ENCODE data around the gene SENP1. TPM values are rescaled to one million over a fixed set of nuclear protein-coding genes. Genes with fewer than 3 reads are reported as not detected.

Gene SENP1
- total and polyA plus RNA-seq, 4 donors = 3.5 to 30.8 (median 12.9) TPM

DNA sequence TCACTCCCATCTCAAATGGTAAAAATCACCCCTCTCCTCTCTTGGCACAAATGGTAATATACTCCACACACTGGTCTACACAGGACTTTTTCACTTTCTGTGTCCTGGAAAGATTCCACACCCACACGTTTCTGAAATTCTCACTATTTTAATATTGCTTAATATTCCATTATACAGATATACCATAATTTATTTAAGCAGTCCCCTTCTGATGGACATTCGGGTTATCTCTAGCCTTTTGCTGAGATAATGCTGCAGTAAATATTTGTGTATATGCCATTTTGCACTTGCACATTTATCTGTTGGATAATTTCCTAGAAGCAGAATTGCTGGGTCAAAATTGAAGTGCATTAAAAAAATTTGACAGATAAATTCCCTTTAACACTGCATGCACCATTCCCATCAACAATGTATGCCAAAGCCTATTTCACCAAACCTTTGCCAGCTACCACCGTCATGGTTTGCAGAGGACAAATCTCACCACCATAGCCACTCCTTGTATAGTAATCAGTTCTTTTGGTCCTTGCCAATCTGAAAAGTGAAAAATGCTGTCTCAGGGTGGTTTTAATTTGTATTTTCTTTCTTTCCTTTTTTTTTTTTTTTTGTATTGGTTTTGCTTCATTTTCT is 86.1 kb downstream of the SENP1 start:
- peaks cover 0 to 23% (median 6%) of the 10 kb centered on the region in 5 donors for H3K4me1 ChIP-seq (ENCODE audit: control insufficient read depth in 5 of 5, insufficient read depth in 5 of 5, low read length in 5 of 5)
- H3K9ac ChIP-seq (ENCODE audit: insufficient read depth in 1 of 2, low read length in 2 of 2) = no peak overlapping the region
- 68 to 71% methylated on average over 3 of the region's 3 CpGs for WGBS, 2 donors
- DNase-seq (no peak), ATAC-seq (ENCODE audit: insufficient read depth, low FRiP score) (no peak)
- TF ChIP-seq, protein P1, sequence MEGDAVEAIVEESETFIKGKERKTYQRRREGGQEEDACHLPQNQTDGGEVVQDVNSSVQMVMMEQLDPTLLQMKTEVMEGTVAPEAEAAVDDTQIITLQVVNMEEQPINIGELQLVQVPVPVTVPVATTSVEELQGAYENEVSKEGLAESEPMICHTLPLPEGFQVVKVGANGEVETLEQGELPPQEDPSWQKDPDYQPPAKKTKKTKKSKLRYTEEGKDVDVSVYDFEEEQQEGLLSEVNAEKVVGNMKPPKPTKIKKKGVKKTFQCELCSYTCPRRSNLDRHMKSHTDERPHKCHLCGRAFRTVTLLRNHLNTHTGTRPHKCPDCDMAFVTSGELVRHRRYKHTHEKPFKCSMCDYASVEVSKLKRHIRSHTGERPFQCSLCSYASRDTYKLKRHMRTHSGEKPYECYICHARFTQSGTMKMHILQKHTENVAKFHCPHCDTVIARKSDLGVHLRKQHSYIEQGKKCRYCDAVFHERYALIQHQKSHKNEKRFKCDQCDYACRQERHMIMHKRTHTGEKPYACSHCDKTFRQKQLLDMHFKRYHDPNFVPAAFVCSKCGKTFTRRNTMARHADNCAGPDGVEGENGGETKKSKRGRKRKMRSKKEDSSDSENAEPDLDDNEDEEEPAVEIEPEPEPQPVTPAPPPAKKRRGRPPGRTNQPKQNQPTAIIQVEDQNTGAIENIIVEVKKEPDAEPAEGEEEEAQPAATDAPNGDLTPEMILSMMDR (IDR thresholded peaks at IDR 0.05; ENCODE audit: control extremely low read depth, extremely low read depth) = no peak
- H3K36me3 ChIP-seq (ENCODE audit: control insufficient read depth in 4 of 4, insufficient read depth in 4 of 4, low read length in 4 of 4) = no peaks in the 10 kb centered on the region
- H3K27me3 ChIP-seq (ENCODE audit: control insufficient read depth in 3 of 3, insufficient read depth in 3 of 3, low read length in 2 of 3) = peaks cover 0 to 12% (median 0%) of the 10 kb centered on the region in 3 donors
- no peaks in the 10 kb centered on the region for H3K9me3 ChIP-seq (ENCODE audit: control insufficient read depth in 4 of 4, insufficient read depth in 3 of 4, low read length in 3 of 4)
- no peak overlapping the region for H3K27ac ChIP-seq (ENCODE audit: low read depth in 1 of 2, low read length in 1 of 2)
- H3K4me3 ChIP-seq = no peak overlapping the region

DNA sequence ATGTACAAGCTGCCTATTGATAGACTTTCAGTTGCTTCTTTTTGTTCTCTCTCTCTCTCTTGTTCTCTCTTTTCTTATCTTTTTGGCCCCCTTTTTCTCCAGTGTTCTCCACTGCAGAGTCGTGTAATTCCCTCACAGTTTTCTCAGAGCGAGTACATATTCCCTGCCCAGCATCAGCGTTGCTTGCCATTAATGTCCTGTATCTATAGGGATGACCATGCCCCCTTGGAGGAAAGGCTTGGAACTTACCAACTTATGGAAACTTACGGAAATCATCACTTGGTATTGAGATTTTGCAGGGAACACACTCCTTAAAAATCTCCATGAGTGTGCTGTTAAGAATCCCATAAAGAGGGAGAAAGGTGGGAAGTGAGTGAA is 87.3 kb downstream of the SENP1 start:
- H3K27me3 ChIP-seq (ENCODE audit: control insufficient read depth in 3 of 3, insufficient read depth in 3 of 3, low read length in 2 of 3) = peaks cover 0 to 12% (median 3%) of the 10 kb centered on the region in 3 donors
- H3K9me3 ChIP-seq (ENCODE audit: control insufficient read depth in 4 of 4, insufficient read depth in 3 of 4, low read length in 3 of 4) = no peaks in the 10 kb centered on the region
- H3K36me3 ChIP-seq (ENCODE audit: control insufficient read depth in 4 of 4, insufficient read depth in 4 of 4, low read length in 4 of 4) = no peaks in the 10 kb centered on the region
- no peak overlapping the region for H3K4me3 ChIP-seq
- no peak overlapping the region for H3K9ac ChIP-seq (ENCODE audit: insufficient read depth in 1 of 2, low read length in 2 of 2)
- 83 to 89% methylated on average over 4 of the region's 4 CpGs for WGBS, 2 donors
- H3K27ac ChIP-seq (ENCODE audit: low read depth in 1 of 2, low read length in 1 of 2) = no peak overlapping the region
- no peak for ATAC-seq (ENCODE audit: insufficient read depth, low FRiP score)
- peaks cover 0 to 23% (median 6%) of the 10 kb centered on the region in 5 donors for H3K4me1 ChIP-seq (ENCODE audit: control insufficient read depth in 5 of 5, insufficient read depth in 5 of 5, low read length in 5 of 5)
- DNase-seq = no peak
- TF ChIP-seq, protein P1 (IDR thresholded peaks at IDR 0.05; ENCODE audit: control extremely low read depth, extremely low read depth) = no peak

DNA sequence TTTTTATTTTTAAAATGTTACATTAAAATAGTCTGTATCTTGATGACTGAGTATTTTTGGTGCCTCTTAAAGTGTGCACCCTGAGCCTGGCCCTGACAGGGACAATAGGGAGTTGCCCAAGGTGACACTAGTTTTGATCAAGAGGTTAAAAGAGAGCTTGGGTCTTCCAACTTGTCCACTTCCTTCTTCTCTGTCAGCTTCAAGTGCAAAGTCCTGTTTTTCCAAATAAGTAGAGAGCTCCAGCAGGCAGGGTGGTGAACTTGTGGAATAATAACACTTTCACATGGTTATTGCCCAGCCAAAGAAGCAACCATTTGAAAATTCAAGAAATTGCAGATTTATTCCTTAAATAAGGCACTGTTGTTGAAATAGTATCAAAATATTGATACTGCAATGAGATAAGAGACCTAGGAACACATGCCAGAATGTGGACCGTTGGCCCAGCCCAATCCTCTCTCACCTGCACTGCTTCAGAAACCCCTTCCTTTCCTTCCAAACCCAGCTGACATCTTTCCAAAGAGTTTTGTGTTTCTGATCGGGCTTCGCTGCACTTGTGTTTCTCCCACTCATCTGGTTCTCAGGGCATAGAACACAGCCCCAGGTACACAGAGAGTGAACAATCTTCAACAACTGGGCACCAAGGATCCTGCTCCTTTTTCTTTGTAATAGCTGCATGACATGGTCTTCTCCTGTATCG is 87.8 kb downstream of the SENP1 start:
- WGBS, 2 donors = 78 to 86% methylated on average over 4 of the region's 4 CpGs
- Histone ChIP-seq H3K27me3 (ENCODE audit: control insufficient read depth in 3 of 3, insufficient read depth in 3 of 3, low read length in 2 of 3) (peaks cover 0 to 15% (median 3%) of the 10 kb centered on the region in 3 donors), H3K9ac (ENCODE audit: insufficient read depth in 1 of 2, low read length in 2 of 2) (no peak overlapping the region), H3K27ac (ENCODE audit: low read depth in 1 of 2, low read length in 1 of 2) (no peak overlapping the region), H3K9me3 (ENCODE audit: control insufficient read depth in 4 of 4, insufficient read depth in 3 of 4, low read length in 3 of 4) (no peaks in the 10 kb centered on the region), H3K4me3 (no peak overlapping the region), H3K36me3 (ENCODE audit: control insufficient read depth in 4 of 4, insufficient read depth in 4 of 4, low read length in 4 of 4) (no peaks in the 10 kb centered on the region), H3K4me1 (ENCODE audit: control insufficient read depth in 5 of 5, insufficient read depth in 5 of 5, low read length in 5 of 5) (peaks cover 0 to 20% (median 2%) of the 10 kb centered on the region in 5 donors)
- DNase-seq (no peak), ATAC-seq (ENCODE audit: insufficient read depth, low FRiP score) (no peak)
- TF ChIP-seq, protein P1 (IDR thresholded peaks at IDR 0.05; ENCODE audit: control extremely low read depth, extremely low read depth) = no peak
